SK-N-SH treated with all-trans-retinoic acid at 6 μM for 48 hours (cell line): ENCODE measurements around the gene NKX2-2.

Source experiments
- ARNTL ChIP-seq: fragments of 450-650 bp; formaldehyde crosslinking; IDR thresholded peaks from 2 replicates; pipeline ENCODE4 v1.5.0; 2020; ENCODE audit warnings: low read depth, mild to moderate bottlenecking, moderate library complexity, borderline replicate concordance
- BACH2 ChIP-seq: fragments of 250-450 bp; sonication (Bioruptor Pico); IDR thresholded peaks from 2 replicates; pipeline ENCODE4 v1.9.0; 2021; ENCODE audit warnings: mild to moderate bottlenecking, borderline replicate concordance
- CREB5 ChIP-seq: fragments of 250-450 bp; sonication (Bioruptor Pico); IDR thresholded peaks from 2 replicates; pipeline ENCODE4 v1.5.1; 2020; ENCODE audit warnings: low read depth, mild to moderate bottlenecking, moderate library complexity
- CSRNP3 ChIP-seq: fragments of 250-450 bp; sonication (Bioruptor Pico); IDR thresholded peaks from 2 replicates; pipeline ENCODE4 v1.5.1; 2021; ENCODE audit warnings: mild to moderate bottlenecking, moderate library complexity
- GLIS3 ChIP-seq: fragments of 250-450 bp; sonication (Bioruptor Pico); IDR thresholded peaks from 2 replicates; pipeline ENCODE4 v1.5.0; 2020; ENCODE audit warnings: mild to moderate bottlenecking, moderate library complexity
- ISL1 ChIP-seq: fragments of 250-450 bp; sonication (Bioruptor Pico); IDR thresholded peaks from 2 replicates; pipeline ENCODE4 v2.1.2; 2022; ENCODE audit warnings: mild to moderate bottlenecking, moderate library complexity
- OSR1 ChIP-seq: fragments of 250-450 bp; sonication (Bioruptor Pico); IDR thresholded peaks from 2 replicates; pipeline ENCODE4 v1.8.0; 2022; ENCODE audit warnings: moderate library complexity, mild to moderate bottlenecking, inconsistent platforms
- PATZ1 ChIP-seq: fragments of 250-450 bp; sonication (Bioruptor Pico); IDR thresholded peaks from 2 replicates; pipeline ENCODE4 v1.8.0; 2020; ENCODE audit warnings: mild to moderate bottlenecking, moderate library complexity, borderline replicate concordance
- PPARA ChIP-seq: fragments of 250-450 bp; sonication (Bioruptor Pico); IDR thresholded peaks from 2 replicates; pipeline ENCODE4 v1.5.0; 2020; ENCODE audit warnings: mild to moderate bottlenecking, borderline replicate concordance
- RARB ChIP-seq: fragments of 250-450 bp; sonication (Bioruptor Pico); IDR thresholded peaks from 2 replicates; pipeline ENCODE4 v1.8.0; 2021; ENCODE audit warnings: mild to moderate bottlenecking, moderate library complexity
- SNAI2 ChIP-seq: fragments of 250-450 bp; sonication (Bioruptor Pico); IDR thresholded peaks from 2 replicates; pipeline ENCODE4 v1.5.0; 2020; ENCODE audit warnings: mild to moderate bottlenecking, moderate library complexity
- TCF4 ChIP-seq: fragments of 250-450 bp; sonication (Bioruptor Pico); IDR thresholded peaks from 2 replicates; pipeline ENCODE4 v1.8.0; 2021; ENCODE audit warnings: mild to moderate bottlenecking, moderate library complexity, borderline replicate concordance
- TOX ChIP-seq: fragments of 250-450 bp; sonication (Bioruptor Pico); IDR thresholded peaks from 2 replicates; pipeline ENCODE4 v1.8.0; 2021; ENCODE audit warnings: mild to moderate bottlenecking, moderate library complexity, borderline replicate concordance
- ZC3H10 ChIP-seq: fragments of 250-450 bp; sonication (Bioruptor Pico); IDR thresholded peaks from 2 replicates; pipeline ENCODE4 v1.5.1; 2021; ENCODE audit warnings: mild to moderate bottlenecking, moderate library complexity

- TF ChIP-seq PATZ1 (CRISPR knock-in tag) (no peak), ZC3H10 (CRISPR knock-in tag) (no peak), GLIS3 (CRISPR knock-in tag) (no peak), ARNTL (CRISPR knock-in tag) (no peak), RARB (CRISPR knock-in tag) (no peak), BACH2 (CRISPR knock-in tag) (no peak), OSR1 (CRISPR knock-in tag) (no peak), SNAI2 (CRISPR knock-in tag) (no peak), CREB5 (CRISPR knock-in tag) (no peak), TCF4 (no peak), ISL1 (CRISPR knock-in tag) (no peak), PPARA (CRISPR knock-in tag) (no peak), CSRNP3 (CRISPR knock-in tag) (no peak), TOX (CRISPR knock-in tag) (no peak)
These were observed 41.7 kb upstream of the NKX2-2 start for GRCh38 chr20:21555470-21556120.
